B cell (primary cell): Measurements from ENCODE around the gene TLL2. TPM values are rescaled to one million over a fixed set of nuclear protein-coding genes. Genes with fewer than 3 reads are reported as not detected.

Experiments used
- ATAC-seq: fragments of 200-7000 bp; cut with Tn5 transposase; one replicate; pipeline ENCODE4 v1.10.0; 2021; ENCODE audit warnings: low read depth, mild to moderate bottlenecking, moderate number of reproducible peaks, moderate library complexity
- CTCF ChIA-PET: fragments of 350-600 bp; sonication (Branson Sonifier 250); formaldehyde crosslinking; loops from one replicate; lab custom pipeline; 2021; ENCODE audit warnings: antibody characterized with exemption, inconsistent platforms; lab: Charles Lee
- POLR2A ChIA-PET: fragments of 350-600 bp; sonication (Branson Sonifier 250); formaldehyde crosslinking; loops from one replicate; lab custom pipeline; 2021; ENCODE audit warnings: antibody characterized with exemption; lab: Charles Lee
- DNase-seq: peaks from one replicate; pipeline ENCODE4 v3.0.0; 2013
- H2AFZ ChIP-seq: 2 replicates; pipeline ENCODE4 v1.6.1; 2012; ENCODE audit warnings: mild to moderate bottlenecking, low read depth, low read length; ENCODE audit not compliant: insufficient read depth, poor library complexity, severe bottlenecking
- H3K27ac ChIP-seq, 2 donors: 1 replicate in 1 of 2; 2 replicates in 1 of 2; pipeline ENCODE4 v1.5.1; 2012 to 2013; ENCODE audit warnings: low read length in 2 of 2, mild to moderate bottlenecking in 2 of 2, moderate library complexity in 1 of 2
- H3K27me3 ChIP-seq, 4 experiments: fragments of 200-600 bp in 1 of 4; sonication (generic) in 1 of 4; replicated peaks in 1 of 4; 1 replicate in 2 of 4; 2 replicates in 2 of 4; pipeline versions ENCODE4 v1.6.1 to v1.7.0; 2013 to 2016; ENCODE audit warnings: low read length in 3 of 4, mild to moderate bottlenecking in 2 of 4, mixed read lengths in 1 of 4, moderate library complexity in 1 of 4; ENCODE audit not compliant: insufficient read depth in 4 of 4, control insufficient read depth in 3 of 4; ENCODE audit errors: control extremely low read depth in 1 of 4
- H3K36me3 ChIP-seq, 2 experiments: replicated peaks in 1 of 2; 1 replicate in 1 of 2; 2 replicates in 1 of 2; pipeline versions ENCODE4 v1.6.1 to v1.7.1; 2013; ENCODE audit warnings: low read length in 1 of 2; ENCODE audit not compliant: insufficient read depth in 2 of 2, control insufficient read depth in 1 of 2; ENCODE audit errors: control extremely low read depth in 1 of 2, extremely low read depth in 1 of 2
- H3K4me1 ChIP-seq, 2 donors: fragments of 200-600 bp in 1 of 2; sonication (generic) in 1 of 2; 1 replicate in 1 of 2; 2 replicates in 1 of 2; pipeline versions ENCODE4 v1.5.1 to v1.6.1; 2013 to 2017; ENCODE audit warnings: low read length in 2 of 2; ENCODE audit not compliant: control insufficient read depth in 2 of 2, insufficient read depth in 2 of 2
- H3K4me2 ChIP-seq: replicated peaks from 2 replicates; pipeline ENCODE3; 2012; ENCODE audit warnings: mild to moderate bottlenecking, low read depth, low read length; ENCODE audit not compliant: poor library complexity, severe bottlenecking
- H3K4me3 ChIP-seq, 5 experiments: fragments of 200-600 bp in 1 of 5; sonication (generic) in 1 of 5; 1 replicate in 3 of 5; 2 replicates in 2 of 5; pipeline versions ENCODE4 v1.5.1 to v1.7.0; 2011 to 2016; ENCODE audit warnings: low read length in 4 of 5, mild to moderate bottlenecking in 4 of 5, low read depth in 2 of 5, control low read depth in 1 of 5, moderate library complexity in 1 of 5; ENCODE audit not compliant: insufficient read depth in 1 of 5; ENCODE audit errors: control extremely low read depth in 1 of 5, extremely low read depth in 1 of 5
- H3K79me2 ChIP-seq: fragments of 200-600 bp; sonication (generic); one replicate; pipeline ENCODE4 v1.6.0; 2016; ENCODE audit warnings: low read length; ENCODE audit not compliant: control insufficient read depth, insufficient read depth
- H3K9ac ChIP-seq: fragments of 200-600 bp; sonication (generic); 2 replicates; pipeline ENCODE4 v1.6.1; 2017; ENCODE audit warnings: mild to moderate bottlenecking, low read length, moderate library complexity
- H3K9me3 ChIP-seq, 3 donors: one replicate each; pipeline versions ENCODE4 v1.6.1 to v1.7.1; 2013; ENCODE audit warnings: low read length in 2 of 3; ENCODE audit not compliant: control insufficient read depth in 2 of 3, insufficient read depth in 1 of 3; ENCODE audit errors: control extremely low read depth in 1 of 3
- H4K20me1 ChIP-seq: 2 replicates; pipeline ENCODE4 v1.6.0; 2012; ENCODE audit warnings: mild to moderate bottlenecking, low read length; ENCODE audit not compliant: insufficient read depth, control insufficient read depth, poor library complexity, severe bottlenecking
- H3K27ac Mint-ChIP-seq: one replicate; pipeline ENCODE4 v1.8.0; 2021; ENCODE audit warnings: mixed read lengths
- H3K27me3 Mint-ChIP-seq: one replicate; pipeline ENCODE4 v1.8.0; 2021; ENCODE audit warnings: mixed read lengths
- H3K4me1 Mint-ChIP-seq: one replicate; pipeline ENCODE4 v1.8.0; 2021; ENCODE audit warnings: mixed read lengths
- H3K4me3 Mint-ChIP-seq: one replicate; pipeline ENCODE4 v1.8.0; 2021; ENCODE audit warnings: mixed read lengths
- H3K9me3 Mint-ChIP-seq: one replicate; pipeline ENCODE4 v1.8.0; 2022; ENCODE audit warnings: mixed read lengths; ENCODE audit not compliant: insufficient read depth
- CTCF ChIP-seq: fragments of 200-600 bp; IDR thresholded peaks from one replicate; pipeline ENCODE4 v1.8.0; 2022; ENCODE audit warnings: antibody characterized with exemption, mild to moderate bottlenecking
- EZH2 ChIP-seq: IDR thresholded peaks from 2 replicates; pipeline ENCODE4 v1.6.1; 2012; ENCODE audit warnings: borderline replicate concordance, low read depth, mild to moderate bottlenecking, moderate library complexity, low read length; ENCODE audit not compliant: insufficient read depth, poor library complexity, severe bottlenecking
- WGBS: methylation state at CpG from one replicate; pipeline ENCODE4 v1.1.5; 2013; ENCODE audit warnings: missing lambda C conversion rate; ENCODE audit not compliant: insufficient coverage; 5-methylcytosine and 5-hydroxymethylcytosine counted together
- intact Hi-C: fragments of 100-400 bp; cut with micrococcal nuclease; formaldehyde crosslinking; loops from one replicate; pipeline ENCODE4 v1.10.0; 2022
- polyA plus RNA-seq: library from polyadenylated mRNA; depleted of rRNA; stranded (reverse); fragments of >200 nt; gene quantifications from 2 replicates; pipeline ENCODE4 v1.2.3, GENCODE V29; 2012
- total RNA-seq, 2 donors: library from RNA; stranded (reverse); fragments of 120-200 nt in 1 of 2; gene quantifications; 1 replicate in 1 of 2; 2 replicates in 1 of 2; pipeline versions ENCODE4 v1.2.3 to v1.2.4, GENCODE V29; 2013 to 2022

The TLL2 gene
- total and polyA plus RNA-seq, 2 donors (not counting 1 experiment from before 2014, with no cell fraction given), result 0.13 to 0.47 TPM

- Histone ChIP-seq H3K4me1 (peaks cover 0 to under 1% of the 10 kb centered on the region in 2 donors), H3K9me3 (no peaks in the 10 kb centered on the region), H3K4me2 (no peak overlapping the region), H3K36me3 (no peaks in the 10 kb centered on the region), H3K27ac (no peak overlapping the region), H3K79me2 (no peaks in the 10 kb centered on the region), H3K27me3 (peaks cover 0 to 3% (median 1%) of the 10 kb centered on the region in 4 experiments), H4K20me1 (no peaks in the 10 kb centered on the region), H3K9ac (no peak overlapping the region), H3K4me3 (no peak overlapping the region), H2AFZ (no peak overlapping the region)
- DNase-seq, result no peak
- CTCF ChIA-PET, result interaction anchor here (1.2 to 3.1 kb wide), 3 partner anchors 9 to 136 kb away, joined by 3 to 19 read pairs (median 5); no protein-coding TSS in a partner anchor
- intact Hi-C loops, result no loop called here
- no peak for ATAC-seq
- Mint-ChIP-seq H3K4me3 (no peak overlapping the region), H3K4me1 (peaks cover 2% of the 10 kb centered on the region), H3K27ac (no peak overlapping the region), H3K27me3 (no peaks in the 10 kb centered on the region), H3K9me3 (no peaks in the 10 kb centered on the region)
- POLR2A ChIA-PET, result no interaction called here
- no peak for TF ChIP-seq EZH2
- TF ChIP-seq CTCF, result no peak
- no CpG with 5 or more reads among the region's 3 CpGs for WGBS
These were observed 148.2 kb downstream of the TLL2 start for GRCh38 chr10:96365571-96365970.

GRCh38 chr10:96360766-96361165, 153.0 kb downstream of the TLL2 start:
- no peaks in the 10 kb centered on the region for H3K9me3 ChIP-seq
- peaks cover 0 to 6% (median 2%) of the 10 kb centered on the region in 4 experiments for H3K27me3 ChIP-seq
- H3K27me3 Mint-ChIP-seq, result peaks cover 16% of the 10 kb centered on the region
- 71% methylated on average over 3 of the region's 3 CpGs for WGBS
- no peak overlapping the region for H3K27ac Mint-ChIP-seq
- H3K27ac ChIP-seq, result no peak overlapping the region
- TF ChIP-seq CTCF (no peak), EZH2 (no peak)
- no peaks in the 10 kb centered on the region for H3K79me2 ChIP-seq
- ATAC-seq (no peak), DNase-seq (no peak)
- H3K4me3 ChIP-seq, result no peak overlapping the region
- no peak overlapping the region for H3K9ac ChIP-seq
- no peaks in the 10 kb centered on the region for H3K4me1 ChIP-seq
- H3K4me2 ChIP-seq, result no peak overlapping the region
- H3K4me3 Mint-ChIP-seq, result no peak overlapping the region
- H3K36me3 ChIP-seq, result no peaks in the 10 kb centered on the region
- POLR2A ChIA-PET, result no interaction called here
- no peak overlapping the region for H2AFZ ChIP-seq
- H3K9me3 Mint-ChIP-seq, result no peaks in the 10 kb centered on the region
- no peaks in the 10 kb centered on the region for H4K20me1 ChIP-seq
- intact Hi-C loops, result no loop called here
- CTCF ChIA-PET, result no interaction called here
- H3K4me1 Mint-ChIP-seq, result no peaks in the 10 kb centered on the region
